NB4 (cell line): ENCODE data around the gene CENPL.

ENCODE experiments used
- POLR2A ChIP-seq: IDR thresholded peaks from 2 replicates; pipeline ENCODE4 v1.6.1; 2011; ENCODE audit warnings: mild to moderate bottlenecking; ENCODE audit not compliant: insufficient read length; ENCODE audit errors: extremely low read depth
- TF ChIP-seq, protein P1 (sequence below): IDR thresholded peaks from one replicate; pipeline ENCODE4 v1.5.1; 2012; ENCODE audit warnings: low read depth, low read length

GRCh38 chr1:173753830-173754229, 70.9 kb downstream of the CENPL start:
- no peak for TF ChIP-seq POLR2A
- TF ChIP-seq, protein P1, sequence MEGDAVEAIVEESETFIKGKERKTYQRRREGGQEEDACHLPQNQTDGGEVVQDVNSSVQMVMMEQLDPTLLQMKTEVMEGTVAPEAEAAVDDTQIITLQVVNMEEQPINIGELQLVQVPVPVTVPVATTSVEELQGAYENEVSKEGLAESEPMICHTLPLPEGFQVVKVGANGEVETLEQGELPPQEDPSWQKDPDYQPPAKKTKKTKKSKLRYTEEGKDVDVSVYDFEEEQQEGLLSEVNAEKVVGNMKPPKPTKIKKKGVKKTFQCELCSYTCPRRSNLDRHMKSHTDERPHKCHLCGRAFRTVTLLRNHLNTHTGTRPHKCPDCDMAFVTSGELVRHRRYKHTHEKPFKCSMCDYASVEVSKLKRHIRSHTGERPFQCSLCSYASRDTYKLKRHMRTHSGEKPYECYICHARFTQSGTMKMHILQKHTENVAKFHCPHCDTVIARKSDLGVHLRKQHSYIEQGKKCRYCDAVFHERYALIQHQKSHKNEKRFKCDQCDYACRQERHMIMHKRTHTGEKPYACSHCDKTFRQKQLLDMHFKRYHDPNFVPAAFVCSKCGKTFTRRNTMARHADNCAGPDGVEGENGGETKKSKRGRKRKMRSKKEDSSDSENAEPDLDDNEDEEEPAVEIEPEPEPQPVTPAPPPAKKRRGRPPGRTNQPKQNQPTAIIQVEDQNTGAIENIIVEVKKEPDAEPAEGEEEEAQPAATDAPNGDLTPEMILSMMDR: no peak
